IMR-90 (cell line): Measurements from ENCODE around the gene TBC1D1. TPM values are rescaled to one million over a fixed set of nuclear protein-coding genes. Genes with fewer than 3 reads are reported as not detected.

Experiments used
- ATAC-seq: fragments of 200-7000 bp; cut with Tn5 transposase; 2 replicates; pipeline ENCODE4 v1.9.1; 2020; ENCODE audit warnings: low read depth, mild to moderate bottlenecking, moderate library complexity
- BruUV-seq: library from RNA; stranded (reverse); fragments of 400-500 nt; replicated peaks from 2 replicates; lab custom pipeline; 2021; lab: Mats Ljungman, UMichigan
- CTCF ChIA-PET: fragments of 300-600 bp; formaldehyde crosslinking; extraction: SDS; loops from one replicate; lab custom pipeline; 2021; ENCODE audit warnings: antibody characterized with exemption; lab: Yijun Ruan, JAX
- POLR2A ChIA-PET: fragments of 300-600 bp; sonication (Branson Sonifier 250); formaldehyde crosslinking; loops from one replicate; lab custom pipeline; 2022; ENCODE audit warnings: antibody characterized with exemption; ENCODE audit not compliant: unreplicated experiment; lab: Charles Lee
- DNase-seq: peaks from one replicate; pipeline ENCODE4 v3.0.0; 2013
- H2AFZ ChIP-seq: replicated peaks from 2 replicates; pipeline ENCODE3; 2013; ENCODE audit warnings: low read length, mild to moderate bottlenecking; ENCODE audit not compliant: poor library complexity
- H2AK5ac ChIP-seq: 2 replicates; pipeline ENCODE4 v1.6.1; 2013; ENCODE audit warnings: low read depth, low read length, inconsistent platforms
- H2AK9ac ChIP-seq: replicated peaks from 2 replicates; pipeline ENCODE3; 2013; ENCODE audit warnings: mild to moderate bottlenecking, low read depth, low read length, moderate library complexity; ENCODE audit not compliant: poor library complexity
- H2BK120ac ChIP-seq: 2 replicates; pipeline ENCODE4 v1.6.1; 2013; ENCODE audit warnings: low read depth, low read length, inconsistent platforms
- H2BK15ac ChIP-seq: 3 replicates; pipeline ENCODE4 v1.6.1; 2013; ENCODE audit warnings: low read depth, low read length, inconsistent platforms
- H2BK20ac ChIP-seq: 2 replicates; pipeline ENCODE4 v1.6.1; 2013; ENCODE audit warnings: low read depth, mild to moderate bottlenecking, inconsistent platforms, low read length, moderate library complexity
- H2BK5ac ChIP-seq: 2 replicates; pipeline ENCODE4 v1.6.1; 2013; ENCODE audit warnings: mild to moderate bottlenecking, low read depth, low read length, inconsistent platforms; ENCODE audit not compliant: poor library complexity, severe bottlenecking
- H3K14ac ChIP-seq: replicated peaks from 2 replicates; pipeline ENCODE4 v1.6.1; 2013; ENCODE audit warnings: low read depth, low read length, inconsistent platforms
- H3K18ac ChIP-seq: 2 replicates; pipeline ENCODE4 v1.6.1; 2013; ENCODE audit warnings: low read depth, low read length, control low read depth
- H3K23ac ChIP-seq: 2 replicates; pipeline ENCODE4 v1.6.1; 2013; ENCODE audit warnings: low read depth, low read length, inconsistent platforms
- H3K27ac ChIP-seq: 2 replicates; pipeline ENCODE4 v1.5.1; 2013; ENCODE audit warnings: mild to moderate bottlenecking, control low read depth, low read length; ENCODE audit not compliant: insufficient read depth
- H3K27me3 ChIP-seq: 2 replicates; pipeline ENCODE4 v1.6.1; 2013; ENCODE audit warnings: low read length; ENCODE audit not compliant: control insufficient read depth, insufficient read depth
- H3K36me3 ChIP-seq: 2 replicates; pipeline ENCODE4 v1.6.1; 2013; ENCODE audit warnings: low read length, mixed read lengths; ENCODE audit not compliant: control insufficient read depth, insufficient read depth
- H3K4ac ChIP-seq: 2 replicates; pipeline ENCODE4 v1.6.1; 2013; ENCODE audit warnings: low read depth, low read length, inconsistent platforms
- H3K4me1 ChIP-seq: 2 replicates; pipeline ENCODE4 v1.6.1; 2013; ENCODE audit warnings: low read length, mixed read lengths; ENCODE audit not compliant: control insufficient read depth, insufficient read depth
- H3K4me2 ChIP-seq: 2 replicates; pipeline ENCODE4 v1.6.1; 2013; ENCODE audit warnings: low read depth, mild to moderate bottlenecking, control low read depth, low read length, moderate library complexity
- H3K4me3 ChIP-seq: 2 replicates; pipeline ENCODE4 v1.5.1; 2013; ENCODE audit warnings: low read depth, mild to moderate bottlenecking, control low read depth, low read length, moderate library complexity; ENCODE audit not compliant: insufficient read depth
- H3K56ac ChIP-seq: 2 replicates; pipeline ENCODE4 v1.6.1; 2013; ENCODE audit warnings: low read length, inconsistent platforms; ENCODE audit not compliant: insufficient read depth; ENCODE audit errors: extremely low read depth
- H3K79me1 ChIP-seq, 2 experiments: 2 replicates each; pipeline ENCODE4 v1.6.1; 2013; ENCODE audit warnings: low read length in 2 of 2, inconsistent platforms in 1 of 2, low read depth in 1 of 2
- H3K9ac ChIP-seq: 2 replicates; pipeline ENCODE4 v1.6.1; 2013; ENCODE audit warnings: low read depth, low read length, control low read depth
- H3K9me1 ChIP-seq: 2 replicates; pipeline ENCODE4 v1.6.1; 2013; ENCODE audit warnings: low read length, inconsistent platforms; ENCODE audit not compliant: insufficient read depth
- H3K9me3 ChIP-seq: 2 replicates; pipeline ENCODE4 v1.6.1; 2013; ENCODE audit warnings: low read length; ENCODE audit not compliant: control insufficient read depth, insufficient read depth
- H4K20me1 ChIP-seq: 2 replicates; pipeline ENCODE4 v1.6.1; 2013; ENCODE audit warnings: low read length, inconsistent platforms; ENCODE audit not compliant: insufficient read depth
- H4K5ac ChIP-seq: 2 replicates; pipeline ENCODE4 v1.6.1; 2013; ENCODE audit warnings: mild to moderate bottlenecking, low read depth, low read length, control low read depth
- H4K8ac ChIP-seq, 2 experiments: 2 replicates each; pipeline ENCODE4 v1.6.1; 2013; ENCODE audit warnings: low read depth in 2 of 2, low read length in 2 of 2, control low read depth in 1 of 2, inconsistent platforms in 1 of 2
- H4K91ac ChIP-seq: 2 replicates; pipeline ENCODE4 v1.6.1; 2013; ENCODE audit warnings: low read depth, low read length, inconsistent platforms; ENCODE audit not compliant: insufficient read depth
- MAZ ChIP-seq: IDR thresholded peaks from 2 replicates; pipeline ENCODE4 v1.6.1; 2012; ENCODE audit warnings: low read depth, mild to moderate bottlenecking, low read length, improper control_type of control experiment, moderate library complexity, borderline replicate concordance
- WGBS, 2 experiments: methylation state at CpG; one replicate each; pipeline versions ENCODE4 v1.1.5 to v1.1.7; 2013; ENCODE audit warnings: missing lambda C conversion rate in 2 of 2; ENCODE audit not compliant: insufficient read length in 1 of 2; ENCODE audit errors: extremely low coverage in 2 of 2; 5-methylcytosine and 5-hydroxymethylcytosine counted together
- dilution Hi-C: fragments of 300-500 bp; cut with HindIII; formaldehyde crosslinking; loops from one replicate; pipeline ENCODE4 v1.14.3; 2018; ENCODE audit warnings: low sequenced_read_pairs; ENCODE audit not compliant: unreplicated experiment
- in situ Hi-C: fragments of 300-500 bp; cut with MboI; formaldehyde crosslinking; loops from 3 replicates; pipeline ENCODE4 v1.14.3; 2019; ENCODE audit warnings: low sequenced_read_pairs, inconsistent platforms, mixed read lengths
- intact Hi-C: fragments of 100-400 bp; cut with micrococcal nuclease; formaldehyde crosslinking; loops from 2 replicates; pipeline ENCODE4 v1.10.0; 2022
- polyA plus RNA-seq, 3 experiments: library from polyadenylated mRNA; depleted of rRNA; stranded (reverse); fragments of >200 nt; gene quantifications; 2 replicates each; pipeline ENCODE4 v1.2.3, GENCODE V29; 2012; ENCODE audit warnings: low replicate concordance in 1 of 3
- total RNA-seq: library from RNA; depleted of rRNA; stranded (reverse); fragments of >200 nt; gene quantifications from 2 replicates; pipeline ENCODE4 v1.2.3, GENCODE V29; 2012

Gene TBC1D1
- total and polyA plus RNA-seq, 2 of the 4 experiments (the other 2 are of a cell fraction): 42.4 to 104 TPM

DNA sequence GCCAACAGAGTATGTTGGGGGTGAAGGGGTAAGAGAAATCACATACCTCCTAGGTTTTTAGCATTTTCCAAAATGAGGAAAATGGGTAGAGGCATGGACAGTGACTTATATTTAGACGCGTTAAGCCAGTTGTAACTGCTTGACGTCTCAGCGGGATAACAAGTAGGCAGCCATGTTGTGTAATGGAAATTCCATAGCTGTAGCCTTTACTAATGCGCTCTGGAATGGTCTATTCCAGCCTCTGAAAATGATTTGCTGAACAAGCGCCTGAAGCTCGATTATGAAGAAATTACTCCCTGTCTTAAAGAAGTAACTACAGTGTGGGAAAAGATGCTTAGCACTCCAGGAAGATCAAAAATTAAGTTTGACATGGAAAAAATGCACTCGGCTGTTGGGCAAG lies 204.8 kb downstream of the TBC1D1 start:
- Histone ChIP-seq H3K9me3 (no peaks in the 10 kb centered on the region), H3K79me1 (peaks cover 4 to 17% of the 10 kb centered on the region in 2 experiments; a peak in 2 of 4 replicates), H4K20me1 (no peaks in the 10 kb centered on the region), H3K4me2 (no peak overlapping the region), H2BK120ac (no peak overlapping the region), H3K9me1 (peaks cover 18% of the 10 kb centered on the region), H2AK5ac (no peak overlapping the region), H3K9ac (no peak overlapping the region), H2BK5ac (no peak overlapping the region), H3K23ac (no peak overlapping the region), H3K27ac (no peak overlapping the region), H4K91ac (no peak overlapping the region), H4K8ac (no peak overlapping the region), H4K5ac (no peak overlapping the region), H3K36me3 (peaks cover 2% of the 10 kb centered on the region; the same call in 1 of the 2 replicates), H3K4me3 (no peak overlapping the region), H2AK9ac (no peak overlapping the region), H3K4ac (no peak overlapping the region), H2BK15ac (no peak overlapping the region), H2BK20ac (no peak overlapping the region; the same call in 1 of the 2 replicates), H3K56ac (no peak overlapping the region), H3K27me3 (no peaks in the 10 kb centered on the region), H3K18ac (no peak overlapping the region), H3K14ac (no peak overlapping the region), H2AFZ (no peak overlapping the region), H3K4me1 (peaks cover 19% of the 10 kb centered on the region)
- dilution Hi-C loops (no loop called here), in situ Hi-C loops (no loop called here), intact Hi-C loops (no loop called here)
- DNase-seq: no peak
- no CpG with 5 or more reads among the region's 8 CpGs for WGBS, 2 experiments
- no peak for TF ChIP-seq MAZ
- CTCF ChIA-PET: no interaction called here
- ATAC-seq: no peak
- POLR2A ChIA-PET: no interaction called here
- BruUV-seq: no TSS peak
